B cell (primary cell): ENCODE results near the gene KLK7. TPM values are rescaled to one million over a fixed set of nuclear protein-coding genes. Genes with fewer than 3 reads are reported as not detected.

Experiments used
- ATAC-seq: fragments of 200-7000 bp; cut with Tn5 transposase; one replicate; pipeline ENCODE4 v1.10.0; 2021; ENCODE audit warnings: low read depth, mild to moderate bottlenecking, moderate number of reproducible peaks, moderate library complexity
- CTCF ChIA-PET: fragments of 350-600 bp; sonication (Branson Sonifier 250); formaldehyde crosslinking; loops from one replicate; lab custom pipeline; 2021; ENCODE audit warnings: antibody characterized with exemption, inconsistent platforms; lab: Charles Lee
- POLR2A ChIA-PET: fragments of 350-600 bp; sonication (Branson Sonifier 250); formaldehyde crosslinking; loops from one replicate; lab custom pipeline; 2021; ENCODE audit warnings: antibody characterized with exemption; lab: Charles Lee
- DNase-seq: peaks from one replicate; pipeline ENCODE4 v3.0.0; 2013
- H2AFZ ChIP-seq: 2 replicates; pipeline ENCODE4 v1.6.1; 2012; ENCODE audit warnings: mild to moderate bottlenecking, low read depth, low read length; ENCODE audit not compliant: insufficient read depth, poor library complexity, severe bottlenecking
- H3K27ac ChIP-seq, 2 donors: 1 replicate in 1 of 2; 2 replicates in 1 of 2; pipeline ENCODE4 v1.5.1; 2012 to 2013; ENCODE audit warnings: low read length in 2 of 2, mild to moderate bottlenecking in 2 of 2, moderate library complexity in 1 of 2
- H3K27me3 ChIP-seq, 4 experiments: fragments of 200-600 bp in 1 of 4; sonication (generic) in 1 of 4; replicated peaks in 1 of 4; 1 replicate in 2 of 4; 2 replicates in 2 of 4; pipeline versions ENCODE4 v1.6.1 to v1.7.0; 2013 to 2016; ENCODE audit warnings: low read length in 3 of 4, mild to moderate bottlenecking in 2 of 4, mixed read lengths in 1 of 4, moderate library complexity in 1 of 4; ENCODE audit not compliant: insufficient read depth in 4 of 4, control insufficient read depth in 3 of 4; ENCODE audit errors: control extremely low read depth in 1 of 4
- H3K36me3 ChIP-seq, 2 experiments: replicated peaks in 1 of 2; 1 replicate in 1 of 2; 2 replicates in 1 of 2; pipeline versions ENCODE4 v1.6.1 to v1.7.1; 2013; ENCODE audit warnings: low read length in 1 of 2; ENCODE audit not compliant: insufficient read depth in 2 of 2, control insufficient read depth in 1 of 2; ENCODE audit errors: control extremely low read depth in 1 of 2, extremely low read depth in 1 of 2
- H3K4me1 ChIP-seq, 2 donors: fragments of 200-600 bp in 1 of 2; sonication (generic) in 1 of 2; 1 replicate in 1 of 2; 2 replicates in 1 of 2; pipeline versions ENCODE4 v1.5.1 to v1.6.1; 2013 to 2017; ENCODE audit warnings: low read length in 2 of 2; ENCODE audit not compliant: control insufficient read depth in 2 of 2, insufficient read depth in 2 of 2
- H3K4me2 ChIP-seq: replicated peaks from 2 replicates; pipeline ENCODE3; 2012; ENCODE audit warnings: mild to moderate bottlenecking, low read depth, low read length; ENCODE audit not compliant: poor library complexity, severe bottlenecking
- H3K4me3 ChIP-seq, 5 experiments: fragments of 200-600 bp in 1 of 5; sonication (generic) in 1 of 5; 1 replicate in 3 of 5; 2 replicates in 2 of 5; pipeline versions ENCODE4 v1.5.1 to v1.7.0; 2011 to 2016; ENCODE audit warnings: low read length in 4 of 5, mild to moderate bottlenecking in 4 of 5, low read depth in 2 of 5, control low read depth in 1 of 5, moderate library complexity in 1 of 5; ENCODE audit not compliant: insufficient read depth in 1 of 5; ENCODE audit errors: control extremely low read depth in 1 of 5, extremely low read depth in 1 of 5
- H3K79me2 ChIP-seq: fragments of 200-600 bp; sonication (generic); one replicate; pipeline ENCODE4 v1.6.0; 2016; ENCODE audit warnings: low read length; ENCODE audit not compliant: control insufficient read depth, insufficient read depth
- H3K9ac ChIP-seq: fragments of 200-600 bp; sonication (generic); 2 replicates; pipeline ENCODE4 v1.6.1; 2017; ENCODE audit warnings: mild to moderate bottlenecking, low read length, moderate library complexity
- H3K9me3 ChIP-seq, 3 donors: one replicate each; pipeline versions ENCODE4 v1.6.1 to v1.7.1; 2013; ENCODE audit warnings: low read length in 2 of 3; ENCODE audit not compliant: control insufficient read depth in 2 of 3, insufficient read depth in 1 of 3; ENCODE audit errors: control extremely low read depth in 1 of 3
- H4K20me1 ChIP-seq: 2 replicates; pipeline ENCODE4 v1.6.0; 2012; ENCODE audit warnings: mild to moderate bottlenecking, low read length; ENCODE audit not compliant: insufficient read depth, control insufficient read depth, poor library complexity, severe bottlenecking
- H3K27ac Mint-ChIP-seq: one replicate; pipeline ENCODE4 v1.8.0; 2021; ENCODE audit warnings: mixed read lengths
- H3K27me3 Mint-ChIP-seq: one replicate; pipeline ENCODE4 v1.8.0; 2021; ENCODE audit warnings: mixed read lengths
- H3K4me1 Mint-ChIP-seq: one replicate; pipeline ENCODE4 v1.8.0; 2021; ENCODE audit warnings: mixed read lengths
- H3K4me3 Mint-ChIP-seq: one replicate; pipeline ENCODE4 v1.8.0; 2021; ENCODE audit warnings: mixed read lengths
- H3K9me3 Mint-ChIP-seq: one replicate; pipeline ENCODE4 v1.8.0; 2022; ENCODE audit warnings: mixed read lengths; ENCODE audit not compliant: insufficient read depth
- EZH2 ChIP-seq: IDR thresholded peaks from 2 replicates; pipeline ENCODE4 v1.6.1; 2012; ENCODE audit warnings: borderline replicate concordance, low read depth, mild to moderate bottlenecking, moderate library complexity, low read length; ENCODE audit not compliant: insufficient read depth, poor library complexity, severe bottlenecking
- WGBS: methylation state at CpG from one replicate; pipeline ENCODE4 v1.1.5; 2013; ENCODE audit warnings: missing lambda C conversion rate; ENCODE audit not compliant: insufficient coverage; 5-methylcytosine and 5-hydroxymethylcytosine counted together
- intact Hi-C: fragments of 100-400 bp; cut with micrococcal nuclease; formaldehyde crosslinking; loops from one replicate; pipeline ENCODE4 v1.10.0; 2022
- polyA plus RNA-seq: library from polyadenylated mRNA; depleted of rRNA; stranded (reverse); fragments of >200 nt; gene quantifications from 2 replicates; pipeline ENCODE4 v1.2.3, GENCODE V29; 2012
- total RNA-seq, 2 donors: library from RNA; stranded (reverse); fragments of 120-200 nt in 1 of 2; gene quantifications; 1 replicate in 1 of 2; 2 replicates in 1 of 2; pipeline versions ENCODE4 v1.2.3 to v1.2.4, GENCODE V29; 2013 to 2022
- TF ChIP-seq, protein P1 (sequence below): fragments of 200-600 bp; IDR thresholded peaks from one replicate; pipeline ENCODE4 v1.8.0; 2022; ENCODE audit warnings: antibody characterized with exemption, mild to moderate bottlenecking

Gene KLK7
- total and polyA plus RNA-seq, 2 donors (not counting 1 experiment from before 2014, with no cell fraction given): not detected

DNA sequence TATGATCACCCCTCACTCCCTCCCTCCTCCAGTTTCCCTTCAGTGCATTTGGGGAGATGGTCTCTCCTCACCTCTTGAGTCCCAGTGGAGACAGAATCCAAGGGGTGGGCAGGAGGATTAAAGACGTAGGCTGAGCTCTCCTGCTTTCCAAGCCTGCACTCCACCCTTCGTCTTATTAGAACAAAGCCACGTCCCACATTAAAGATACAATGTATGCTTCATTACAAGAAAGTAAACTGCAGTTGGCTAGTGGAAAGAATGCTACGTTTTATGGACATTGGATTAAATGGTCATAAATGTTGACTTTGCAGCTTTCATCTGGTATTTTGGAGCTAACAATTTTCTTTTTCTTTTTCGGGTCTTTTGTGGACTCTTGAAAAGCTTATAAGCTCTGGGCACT lies 44.2 kb upstream of the KLK7 start:
- H2AFZ ChIP-seq: no peak overlapping the region
- ChIA-PET POLR2A (no interaction called here), CTCF (no interaction called here)
- Mint-ChIP-seq H3K4me1 (no peaks in the 10 kb centered on the region), H3K9me3 (peaks cover 3% of the 10 kb centered on the region), H3K27me3 (peaks cover 34% of the 10 kb centered on the region), H3K4me3 (no peak overlapping the region), H3K27ac (no peak overlapping the region)
- TF ChIP-seq EZH2: no peak
- TF ChIP-seq, protein P1, sequence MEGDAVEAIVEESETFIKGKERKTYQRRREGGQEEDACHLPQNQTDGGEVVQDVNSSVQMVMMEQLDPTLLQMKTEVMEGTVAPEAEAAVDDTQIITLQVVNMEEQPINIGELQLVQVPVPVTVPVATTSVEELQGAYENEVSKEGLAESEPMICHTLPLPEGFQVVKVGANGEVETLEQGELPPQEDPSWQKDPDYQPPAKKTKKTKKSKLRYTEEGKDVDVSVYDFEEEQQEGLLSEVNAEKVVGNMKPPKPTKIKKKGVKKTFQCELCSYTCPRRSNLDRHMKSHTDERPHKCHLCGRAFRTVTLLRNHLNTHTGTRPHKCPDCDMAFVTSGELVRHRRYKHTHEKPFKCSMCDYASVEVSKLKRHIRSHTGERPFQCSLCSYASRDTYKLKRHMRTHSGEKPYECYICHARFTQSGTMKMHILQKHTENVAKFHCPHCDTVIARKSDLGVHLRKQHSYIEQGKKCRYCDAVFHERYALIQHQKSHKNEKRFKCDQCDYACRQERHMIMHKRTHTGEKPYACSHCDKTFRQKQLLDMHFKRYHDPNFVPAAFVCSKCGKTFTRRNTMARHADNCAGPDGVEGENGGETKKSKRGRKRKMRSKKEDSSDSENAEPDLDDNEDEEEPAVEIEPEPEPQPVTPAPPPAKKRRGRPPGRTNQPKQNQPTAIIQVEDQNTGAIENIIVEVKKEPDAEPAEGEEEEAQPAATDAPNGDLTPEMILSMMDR: no peak
- 77% methylated on average over 2 of the region's 5 CpGs for WGBS
- intact Hi-C loops: no loop called here
- H3K9ac ChIP-seq: no peak overlapping the region
- no peaks in the 10 kb centered on the region for H3K36me3 ChIP-seq
- no peak overlapping the region for H3K4me3 ChIP-seq
- no peaks in the 10 kb centered on the region for H4K20me1 ChIP-seq
- H3K4me1 ChIP-seq: no peaks in the 10 kb centered on the region
- no peaks in the 10 kb centered on the region for H3K79me2 ChIP-seq
- DNase-seq: no peak
- H3K27ac ChIP-seq: no peak overlapping the region
- ATAC-seq: no peak
- peaks cover 0 to 4% (median 0%) of the 10 kb centered on the region in 4 experiments for H3K27me3 ChIP-seq
- H3K9me3 ChIP-seq: peaks cover 0 to 6% (median 0%) of the 10 kb centered on the region in 3 donors
- H3K4me2 ChIP-seq: no peak overlapping the region

DNA sequence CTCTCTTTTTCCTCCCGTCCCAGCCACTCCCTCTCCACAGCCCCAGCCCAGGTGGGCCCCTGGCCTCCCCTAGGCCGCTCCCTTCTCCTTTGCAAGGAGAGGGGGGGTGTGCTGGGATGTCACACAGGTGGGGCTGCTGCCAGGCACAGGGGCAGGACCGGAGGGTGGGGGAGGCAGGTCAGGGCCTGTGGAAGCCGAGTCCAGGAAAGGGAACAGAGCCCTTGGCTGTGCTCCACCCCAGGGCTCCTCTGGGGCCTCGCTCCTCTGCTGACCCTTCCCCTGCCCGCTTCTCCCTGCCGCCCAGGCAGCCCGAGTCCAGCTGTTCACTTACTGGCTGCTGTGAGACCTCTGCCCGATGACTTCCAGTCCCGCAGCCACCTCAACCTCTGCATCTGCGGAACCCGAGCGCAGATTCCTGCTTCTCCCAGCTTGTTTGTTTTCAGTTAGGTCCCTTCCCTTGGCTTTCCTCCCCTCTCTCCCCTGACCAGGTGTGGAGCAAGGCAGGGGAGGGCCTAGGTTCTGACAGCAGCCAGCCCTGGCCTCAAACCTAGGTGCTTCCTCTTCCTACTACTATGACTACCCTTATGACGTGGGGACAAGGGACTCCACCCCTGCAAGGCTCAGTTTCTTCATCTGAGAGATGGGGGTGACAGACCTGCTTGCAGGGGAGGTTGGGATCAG lies 43.5 kb upstream of the KLK7 start:
- ChIA-PET POLR2A (no interaction called here), CTCF (interaction anchor here (0.6 kb wide), 1 partner anchor 630 kb away, joined by 3 read pairs; no protein-coding TSS in a partner anchor)
- Histone ChIP-seq H3K79me2 (no peaks in the 10 kb centered on the region), H4K20me1 (no peaks in the 10 kb centered on the region), H3K9ac (no peak overlapping the region), H3K4me2 (no peak overlapping the region), H3K36me3 (no peaks in the 10 kb centered on the region), H3K9me3 (peaks cover 0 to 6% (median 0%) of the 10 kb centered on the region in 3 donors), H3K27me3 (no peaks in the 10 kb centered on the region), H2AFZ (no peak overlapping the region), H3K4me1 (no peaks in the 10 kb centered on the region), H3K27ac (no peak overlapping the region), H3K4me3 (no peak overlapping the region)
- no peak overlapping the region for H3K27ac Mint-ChIP-seq
- TF ChIP-seq, protein P1: no peak
- no peak for TF ChIP-seq EZH2
- WGBS: 68% methylated on average over 11 of the region's 14 CpGs
- intact Hi-C loops: no loop called here
- no peak for DNase-seq
- no peak overlapping the region for H3K4me3 Mint-ChIP-seq
- ATAC-seq: no peak
- H3K4me1 Mint-ChIP-seq: no peaks in the 10 kb centered on the region
- peaks cover 3% of the 10 kb centered on the region for H3K9me3 Mint-ChIP-seq
- H3K27me3 Mint-ChIP-seq: peaks cover 40% of the 10 kb centered on the region
